ENCODE measurements around the gene TPM1. TPM values are rescaled to one million over a fixed set of nuclear protein-coding genes. Genes with fewer than 3 reads are reported as not detected.

Gene TPM1
- total RNA-seq, 1 experiment from 2014 or later: 421 TPM

DNA sequence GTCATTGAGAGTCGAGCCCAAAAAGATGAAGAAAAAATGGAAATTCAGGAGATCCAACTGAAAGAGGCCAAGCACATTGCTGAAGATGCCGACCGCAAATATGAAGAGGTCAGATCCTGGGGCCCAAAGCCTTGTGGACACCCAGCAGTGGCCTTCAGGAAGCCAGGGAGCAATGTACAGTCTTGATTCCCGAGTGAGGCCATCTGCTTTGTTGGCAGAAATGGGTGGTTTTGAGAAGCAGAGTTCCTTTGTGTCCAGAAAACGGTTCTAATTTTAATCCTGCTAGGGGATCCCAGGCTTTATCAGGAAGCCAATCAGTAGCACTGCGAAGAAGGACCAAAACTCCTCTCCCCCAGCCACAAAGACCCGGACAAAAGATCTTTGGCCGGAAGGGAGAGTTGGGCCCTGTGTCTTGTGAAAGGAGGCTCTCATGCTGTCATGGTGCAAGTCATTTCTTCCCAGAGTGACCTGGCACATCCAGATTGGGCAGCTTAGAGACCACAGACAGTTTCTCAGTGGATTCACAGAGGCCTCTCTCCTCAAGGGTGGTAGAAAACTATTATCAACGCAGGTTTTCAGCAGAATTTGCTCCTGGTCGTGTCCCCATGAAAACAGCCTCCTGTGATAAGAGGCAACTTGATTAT is 17.1 kb downstream of the TPM1 start:
- H3K9me3 Mint-ChIP-seq: no peaks in the 10 kb centered on the region
- no peak for TF ChIP-seq USF2 (CRISPR knock-in tag; IDR thresholded peaks at IDR 0.05)
- TF ChIP-seq CBFB (CRISPR knock-in tag; IDR thresholded peaks at IDR 0.05; ENCODE audit: low read depth): no peak
- no peak for TF ChIP-seq NR2C2 (CRISPR knock-in tag; IDR thresholded peaks at IDR 0.05)
- no peak for TF ChIP-seq IRF2 (CRISPR knock-in tag; IDR thresholded peaks at IDR 0.05; ENCODE audit: borderline replicate concordance, low read depth)
- no peak for TF ChIP-seq FOXJ3 (CRISPR knock-in tag; IDR thresholded peaks at IDR 0.05; ENCODE audit: borderline replicate concordance)
- no peak for TF ChIP-seq EMX1 (CRISPR knock-in tag; IDR thresholded peaks at IDR 0.05)
- no peak for TF ChIP-seq ZMAT4 (CRISPR knock-in tag; IDR thresholded peaks at IDR 0.05)
- H3K36me3 Mint-ChIP-seq: peaks cover 93% of the 10 kb centered on the region
- no peak for DNase-seq (ENCODE audit: low spot score)
- H3K27ac Mint-ChIP-seq: peak overlapping the region; percentile 62
- no peaks in the 10 kb centered on the region for H3K27me3 Mint-ChIP-seq (ENCODE audit: low read depth)
- H3K4me1 Mint-ChIP-seq: 0 out of 2 replicates have a peak, but pooled peaks cover 4% of the 10 kb centered on the region
- ChIA-PET POLR2A (interaction anchor here (2.0 kb wide), 1 partner anchor 16 kb away, joined by 4 read pairs; no protein-coding TSS in a partner anchor), CTCF (interaction anchor here (1.4 kb wide), 1 partner anchor 12 kb away, joined by 6 read pairs; no protein-coding TSS in a partner anchor)
- no peak for ATAC-seq
- no peak overlapping the region for H3K4me3 Mint-ChIP-seq

DNA sequence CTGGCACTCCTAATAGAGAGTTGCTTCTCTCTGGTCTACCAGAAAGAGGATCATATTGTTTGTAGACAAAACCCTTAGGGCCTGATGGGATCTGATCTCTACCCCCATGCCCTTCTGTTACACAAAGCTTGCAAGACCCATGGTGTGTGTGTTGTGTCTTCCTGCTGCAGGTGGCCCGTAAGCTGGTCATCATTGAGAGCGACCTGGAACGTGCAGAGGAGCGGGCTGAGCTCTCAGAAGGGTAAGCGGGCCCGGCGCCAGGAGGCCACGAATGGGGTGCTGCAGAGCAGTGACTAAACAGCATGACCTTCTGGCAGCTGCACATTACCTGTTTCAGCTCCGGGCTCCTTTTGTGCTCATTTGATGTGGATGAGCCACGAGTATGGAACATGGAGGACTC is 18.2 kb downstream of the TPM1 start:
- H3K4me3 Mint-ChIP-seq: no peak overlapping the region
- no peaks in the 10 kb centered on the region for H3K9me3 Mint-ChIP-seq
- TF ChIP-seq CREM (CRISPR knock-in tag; IDR thresholded peaks at IDR 0.05) (no peak), FOXP4 (CRISPR knock-in tag; IDR thresholded peaks at IDR 0.05) (no peak), ZMAT4 (CRISPR knock-in tag; IDR thresholded peaks at IDR 0.05) (no peak), GRHL2 (CRISPR knock-in tag; IDR thresholded peaks at IDR 0.05; ENCODE audit: insufficient replicate concordance, severe bottlenecking) (no peak), ZBTB43 (CRISPR knock-in tag; IDR thresholded peaks at IDR 0.05) (no peak), MXD4 (CRISPR knock-in tag; IDR thresholded peaks at IDR 0.05; ENCODE audit: borderline replicate concordance) (no peak), ZBTB21 (CRISPR knock-in tag; IDR thresholded peaks at IDR 0.05; ENCODE audit: borderline replicate concordance) (no peak), ZNF416 (CRISPR knock-in tag; IDR thresholded peaks at IDR 0.05) (no peak), NFE2L1 (CRISPR knock-in tag; IDR thresholded peaks at IDR 0.05) (no peak), ZNF138 (CRISPR knock-in tag; conservative IDR thresholded peaks at IDR 0.05) (no peak)
- TF ChIP-seq, protein P1, sequence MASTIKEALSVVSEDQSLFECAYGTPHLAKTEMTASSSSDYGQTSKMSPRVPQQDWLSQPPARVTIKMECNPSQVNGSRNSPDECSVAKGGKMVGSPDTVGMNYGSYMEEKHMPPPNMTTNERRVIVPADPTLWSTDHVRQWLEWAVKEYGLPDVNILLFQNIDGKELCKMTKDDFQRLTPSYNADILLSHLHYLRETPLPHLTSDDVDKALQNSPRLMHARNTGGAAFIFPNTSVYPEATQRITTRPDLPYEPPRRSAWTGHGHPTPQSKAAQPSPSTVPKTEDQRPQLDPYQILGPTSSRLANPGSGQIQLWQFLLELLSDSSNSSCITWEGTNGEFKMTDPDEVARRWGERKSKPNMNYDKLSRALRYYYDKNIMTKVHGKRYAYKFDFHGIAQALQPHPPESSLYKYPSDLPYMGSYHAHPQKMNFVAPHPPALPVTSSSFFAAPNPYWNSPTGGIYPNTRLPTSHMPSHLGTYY (CRISPR knock-in tag; IDR thresholded peaks at IDR 0.05): no peak
- TF ChIP-seq, protein P2, sequence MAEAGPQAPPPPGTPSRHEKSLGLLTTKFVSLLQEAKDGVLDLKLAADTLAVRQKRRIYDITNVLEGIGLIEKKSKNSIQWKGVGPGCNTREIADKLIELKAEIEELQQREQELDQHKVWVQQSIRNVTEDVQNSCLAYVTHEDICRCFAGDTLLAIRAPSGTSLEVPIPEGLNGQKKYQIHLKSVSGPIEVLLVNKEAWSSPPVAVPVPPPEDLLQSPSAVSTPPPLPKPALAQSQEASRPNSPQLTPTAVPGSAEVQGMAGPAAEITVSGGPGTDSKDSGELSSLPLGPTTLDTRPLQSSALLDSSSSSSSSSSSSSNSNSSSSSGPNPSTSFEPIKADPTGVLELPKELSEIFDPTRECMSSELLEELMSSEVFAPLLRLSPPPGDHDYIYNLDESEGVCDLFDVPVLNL (CRISPR knock-in tag; IDR thresholded peaks at IDR 0.05; ENCODE audit: borderline replicate concordance, low read depth): no peak
- TF ChIP-seq, protein P3, sequence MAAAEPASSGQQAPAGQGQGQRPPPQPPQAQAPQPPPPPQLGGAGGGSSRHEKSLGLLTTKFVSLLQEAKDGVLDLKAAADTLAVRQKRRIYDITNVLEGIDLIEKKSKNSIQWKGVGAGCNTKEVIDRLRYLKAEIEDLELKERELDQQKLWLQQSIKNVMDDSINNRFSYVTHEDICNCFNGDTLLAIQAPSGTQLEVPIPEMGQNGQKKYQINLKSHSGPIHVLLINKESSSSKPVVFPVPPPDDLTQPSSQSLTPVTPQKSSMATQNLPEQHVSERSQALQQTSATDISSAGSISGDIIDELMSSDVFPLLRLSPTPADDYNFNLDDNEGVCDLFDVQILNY (CRISPR knock-in tag; IDR thresholded peaks at IDR 0.05): no peak
- TF ChIP-seq, protein P4, sequence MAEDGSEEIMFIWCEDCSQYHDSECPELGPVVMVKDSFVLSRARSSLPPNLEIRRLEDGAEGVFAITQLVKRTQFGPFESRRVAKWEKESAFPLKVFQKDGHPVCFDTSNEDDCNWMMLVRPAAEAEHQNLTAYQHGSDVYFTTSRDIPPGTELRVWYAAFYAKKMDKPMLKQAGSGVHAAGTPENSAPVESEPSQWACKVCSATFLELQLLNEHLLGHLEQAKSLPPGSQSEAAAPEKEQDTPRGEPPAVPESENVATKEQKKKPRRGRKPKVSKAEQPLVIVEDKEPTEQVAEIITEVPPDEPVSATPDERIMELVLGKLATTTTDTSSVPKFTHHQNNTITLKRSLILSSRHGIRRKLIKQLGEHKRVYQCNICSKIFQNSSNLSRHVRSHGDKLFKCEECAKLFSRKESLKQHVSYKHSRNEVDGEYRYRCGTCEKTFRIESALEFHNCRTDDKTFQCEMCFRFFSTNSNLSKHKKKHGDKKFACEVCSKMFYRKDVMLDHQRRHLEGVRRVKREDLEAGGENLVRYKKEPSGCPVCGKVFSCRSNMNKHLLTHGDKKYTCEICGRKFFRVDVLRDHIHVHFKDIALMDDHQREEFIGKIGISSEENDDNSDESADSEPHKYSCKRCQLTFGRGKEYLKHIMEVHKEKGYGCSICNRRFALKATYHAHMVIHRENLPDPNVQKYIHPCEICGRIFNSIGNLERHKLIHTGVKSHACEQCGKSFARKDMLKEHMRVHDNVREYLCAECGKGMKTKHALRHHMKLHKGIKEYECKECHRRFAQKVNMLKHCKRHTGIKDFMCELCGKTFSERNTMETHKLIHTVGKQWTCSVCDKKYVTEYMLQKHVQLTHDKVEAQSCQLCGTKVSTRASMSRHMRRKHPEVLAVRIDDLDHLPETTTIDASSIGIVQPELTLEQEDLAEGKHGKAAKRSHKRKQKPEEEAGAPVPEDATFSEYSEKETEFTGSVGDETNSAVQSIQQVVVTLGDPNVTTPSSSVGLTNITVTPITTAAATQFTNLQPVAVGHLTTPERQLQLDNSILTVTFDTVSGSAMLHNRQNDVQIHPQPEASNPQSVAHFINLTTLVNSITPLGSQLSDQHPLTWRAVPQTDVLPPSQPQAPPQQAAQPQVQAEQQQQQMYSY (CRISPR knock-in tag; IDR thresholded peaks at IDR 0.05): no peak

More for the DNA sequence above, 18.2 kb downstream of the TPM1 start:
- Mint-ChIP-seq H3K27me3 (ENCODE audit: low read depth) (no peaks in the 10 kb centered on the region), H3K27ac (no peak overlapping the region), H3K4me1 (0 out of 2 replicates have a peak, but pooled peaks cover 4% of the 10 kb centered on the region), H3K36me3 (peaks cover 94% of the 10 kb centered on the region)
- no peak for ATAC-seq
- ChIA-PET CTCF (interaction anchor here (1.4 kb wide), 1 partner anchor 13 kb away, joined by 6 read pairs; no protein-coding TSS in a partner anchor), POLR2A (interaction anchor here (2.0 kb wide), 1 partner anchor 15 kb away, joined by 4 read pairs; no protein-coding TSS in a partner anchor)
- DNase-seq (ENCODE audit: low spot score): no peak
